Neural progenitor cell (in vitro differentiated cells): ENCODE measurements around the gene OPHN1.

Experiments used
- EZH2 ChIP-seq: fragments of 200-600 bp; sonication (generic); IDR thresholded peaks from 2 replicates; pipeline ENCODE4 v1.6.1; 2017; ENCODE audit warnings: antibody characterized with exemption, mild to moderate bottlenecking, moderate library complexity
- EZH2phosphoT487 ChIP-seq: fragments of 200-600 bp; sonication (generic); IDR thresholded peaks from 2 replicates; pipeline ENCODE4 v1.6.1; 2017; ENCODE audit warnings: antibody characterized with exemption
- TF ChIP-seq, protein P1 (sequence below): fragments of 200-600 bp; sonication (generic); IDR thresholded peaks from 2 replicates; pipeline ENCODE4 v1.5.1; 2017; ENCODE audit warnings: antibody characterized with exemption, mild to moderate bottlenecking

DNA sequence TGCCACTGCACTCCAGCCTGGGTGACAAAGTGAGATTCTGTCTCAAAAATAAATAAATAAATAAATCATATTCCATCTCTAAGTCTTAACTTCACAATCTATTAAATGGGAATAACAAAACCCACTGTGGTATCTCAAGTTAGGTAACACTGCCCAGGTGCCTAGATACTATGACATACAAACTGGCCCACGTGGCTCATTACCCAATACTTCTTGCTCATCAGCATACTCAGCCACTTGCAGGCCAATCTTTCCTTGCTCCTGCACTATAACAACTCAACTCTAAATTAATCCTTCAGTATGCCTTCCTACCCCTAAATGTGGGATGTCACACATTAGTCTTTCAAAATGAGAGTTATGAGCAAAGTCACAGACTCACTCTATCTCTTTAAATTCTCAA is 230.1 kb downstream of the OPHN1 start:
- TF ChIP-seq, protein P1, sequence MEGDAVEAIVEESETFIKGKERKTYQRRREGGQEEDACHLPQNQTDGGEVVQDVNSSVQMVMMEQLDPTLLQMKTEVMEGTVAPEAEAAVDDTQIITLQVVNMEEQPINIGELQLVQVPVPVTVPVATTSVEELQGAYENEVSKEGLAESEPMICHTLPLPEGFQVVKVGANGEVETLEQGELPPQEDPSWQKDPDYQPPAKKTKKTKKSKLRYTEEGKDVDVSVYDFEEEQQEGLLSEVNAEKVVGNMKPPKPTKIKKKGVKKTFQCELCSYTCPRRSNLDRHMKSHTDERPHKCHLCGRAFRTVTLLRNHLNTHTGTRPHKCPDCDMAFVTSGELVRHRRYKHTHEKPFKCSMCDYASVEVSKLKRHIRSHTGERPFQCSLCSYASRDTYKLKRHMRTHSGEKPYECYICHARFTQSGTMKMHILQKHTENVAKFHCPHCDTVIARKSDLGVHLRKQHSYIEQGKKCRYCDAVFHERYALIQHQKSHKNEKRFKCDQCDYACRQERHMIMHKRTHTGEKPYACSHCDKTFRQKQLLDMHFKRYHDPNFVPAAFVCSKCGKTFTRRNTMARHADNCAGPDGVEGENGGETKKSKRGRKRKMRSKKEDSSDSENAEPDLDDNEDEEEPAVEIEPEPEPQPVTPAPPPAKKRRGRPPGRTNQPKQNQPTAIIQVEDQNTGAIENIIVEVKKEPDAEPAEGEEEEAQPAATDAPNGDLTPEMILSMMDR: no peak
- TF ChIP-seq EZH2: no peak
- TF ChIP-seq EZH2phosphoT487: no peak
